Kidney capillary endothelial cell (primary cell): ENCODE measurements around the gene CMC2.

Experiments
- DNase-seq: peaks from one replicate; pipeline ENCODE4 v3.0.0-alpha.2; 2018; ENCODE audit warnings: low spot score

CMC2 gene

GRCh38 chr16:80972611-80973010 is 34.1 kb downstream of the CMC2 start:
- no peak for DNase-seq

GRCh38 chr16:80971819-80972218 is 34.9 kb downstream of the CMC2 start:
- DNase-seq: no peak

GRCh38 chr16:80969114-80969484 is 37.6 kb downstream of the CMC2 start:
- no peak for DNase-seq

- DNase-seq: no peak
Measured at GRCh38 chr16:80968386-80969113, 38.1 kb downstream of the CMC2 start.

- no peak for DNase-seq
Measured at GRCh38 chr16:80966617-80967016, 40.1 kb downstream of the CMC2 start.

- DNase-seq: no peak
Measured at GRCh38 chr16:80964351-80964750, 42.3 kb downstream of the CMC2 start.

GRCh38 chr16:80962879-80963278 is 43.8 kb downstream of the CMC2 start:
- no peak for DNase-seq

- DNase-seq: no peak
Measured at GRCh38 chr16:80958284-80958683, 48.4 kb downstream of the CMC2 start.

- DNase-seq: no peak
Measured at GRCh38 chr16:80954985-80955384, 51.7 kb downstream of the CMC2 start.

GRCh38 chr16:80948886-80949493 is 57.7 kb downstream of the CMC2 start:
- peak; percentile 64 for DNase-seq

- peak; percentile 42 for DNase-seq
Measured at GRCh38 chr16:80947708-80948625, 58.7 kb downstream of the CMC2 start.

GRCh38 chr16:80947239-80947638 is 59.4 kb downstream of the CMC2 start:
- no peak for DNase-seq

- DNase-seq: no peak
Measured at GRCh38 chr16:80946481-80946880, 60.2 kb downstream of the CMC2 start.

GRCh38 chr16:80940069-80940856 is 66.4 kb downstream of the CMC2 start:
- DNase-seq: no peak

- no peak for DNase-seq
Measured at GRCh38 chr16:80938879-80939260, 67.8 kb downstream of the CMC2 start.

GRCh38 chr16:80938004-80938878 is 68.4 kb downstream of the CMC2 start:
- DNase-seq: peak; percentile 92

- peak; percentile 59 for DNase-seq
Measured at GRCh38 chr16:80936410-80936809, 70.3 kb downstream of the CMC2 start.

GRCh38 chr16:80935691-80936090 is 71.0 kb downstream of the CMC2 start:
- DNase-seq: no peak

GRCh38 chr16:80932708-80933095 is 74.0 kb downstream of the CMC2 start:
- DNase-seq: peak; percentile 98

GRCh38 chr16:80931801-80932707 is 74.6 kb downstream of the CMC2 start:
- DNase-seq: peak; percentile 35
